Lower leg skin (tissue), 3 donors: ENCODE data around the gene CORO1C.

ENCODE experiments used
- POLR2A ChIP-seq, 2 donors: fragments of 450-650 bp; IDR thresholded peaks; one replicate each; pipeline ENCODE4 v1.6.1; 2016 to 2017; ENCODE audit warnings: antibody characterized with exemption in 2 of 2, mild to moderate bottlenecking in 1 of 2, moderate library complexity in 1 of 2
- TF ChIP-seq, protein P1 (sequence below), 3 donors: fragments of 450-650 bp; IDR thresholded peaks; one replicate each; pipeline ENCODE4 v1.5.1; 2016; ENCODE audit warnings: antibody characterized with exemption in 3 of 3, mild to moderate bottlenecking in 3 of 3, moderate library complexity in 2 of 3

DNA sequence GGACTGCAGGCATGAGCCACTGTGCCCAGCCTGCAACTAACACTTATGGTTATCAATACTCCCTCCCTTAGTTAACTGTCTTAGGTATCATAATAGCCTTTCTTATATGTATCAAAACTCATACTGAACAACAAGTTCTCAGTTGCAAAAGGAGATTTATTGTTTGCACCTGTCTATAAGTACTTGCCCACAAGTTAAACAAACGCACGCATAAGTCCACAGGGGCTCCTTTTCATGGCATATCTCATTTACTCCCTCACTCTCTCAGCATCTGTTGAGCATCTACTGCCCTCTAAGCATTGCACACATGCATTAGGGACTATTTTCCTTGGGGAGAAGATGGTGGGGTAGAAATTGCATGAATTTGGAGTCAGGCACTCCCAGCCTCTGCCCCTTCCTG lies 46.7 kb upstream of the CORO1C start:
- TF ChIP-seq, protein P1, sequence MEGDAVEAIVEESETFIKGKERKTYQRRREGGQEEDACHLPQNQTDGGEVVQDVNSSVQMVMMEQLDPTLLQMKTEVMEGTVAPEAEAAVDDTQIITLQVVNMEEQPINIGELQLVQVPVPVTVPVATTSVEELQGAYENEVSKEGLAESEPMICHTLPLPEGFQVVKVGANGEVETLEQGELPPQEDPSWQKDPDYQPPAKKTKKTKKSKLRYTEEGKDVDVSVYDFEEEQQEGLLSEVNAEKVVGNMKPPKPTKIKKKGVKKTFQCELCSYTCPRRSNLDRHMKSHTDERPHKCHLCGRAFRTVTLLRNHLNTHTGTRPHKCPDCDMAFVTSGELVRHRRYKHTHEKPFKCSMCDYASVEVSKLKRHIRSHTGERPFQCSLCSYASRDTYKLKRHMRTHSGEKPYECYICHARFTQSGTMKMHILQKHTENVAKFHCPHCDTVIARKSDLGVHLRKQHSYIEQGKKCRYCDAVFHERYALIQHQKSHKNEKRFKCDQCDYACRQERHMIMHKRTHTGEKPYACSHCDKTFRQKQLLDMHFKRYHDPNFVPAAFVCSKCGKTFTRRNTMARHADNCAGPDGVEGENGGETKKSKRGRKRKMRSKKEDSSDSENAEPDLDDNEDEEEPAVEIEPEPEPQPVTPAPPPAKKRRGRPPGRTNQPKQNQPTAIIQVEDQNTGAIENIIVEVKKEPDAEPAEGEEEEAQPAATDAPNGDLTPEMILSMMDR (IDR thresholded peaks at IDR 0.05): no peak
- TF ChIP-seq POLR2A (IDR thresholded peaks at IDR 0.05): no peak
